Neural cell (in vitro differentiated cells): ENCODE data around the gene IQSEC1.

Experiments
- EP300 ChIP-seq: fragments of 450-650 bp; conservative IDR thresholded peaks from 2 replicates; pipeline ENCODE4 v1.6.1; 2014; ENCODE audit warnings: antibody characterized with exemption, mild to moderate bottlenecking, moderate library complexity; ENCODE audit not compliant: poor library complexity, severe bottlenecking
- EZH2 ChIP-seq: fragments of 200-600, 300-800 bp; shearing (Covaris generic), sonication (generic); IDR thresholded peaks from 2 replicates; pipeline ENCODE4 v1.6.1; 2014; ENCODE audit warnings: antibody characterized with exemption, low read length, borderline replicate concordance, mild to moderate bottlenecking; ENCODE audit not compliant: insufficient read depth, poor library complexity, severe bottlenecking
- MXI1 ChIP-seq: fragments of 450-650 bp; conservative IDR thresholded peaks from 2 replicates; pipeline ENCODE4 v1.6.1; 2014; ENCODE audit warnings: antibody characterized with exemption, mild to moderate bottlenecking; ENCODE audit not compliant: poor library complexity, severe bottlenecking
- POLR2AphosphoS5 ChIP-seq: IDR thresholded peaks from 2 replicates; pipeline ENCODE4 v1.6.1; 2012
- RAD21 ChIP-seq: fragments of 450-650 bp; conservative IDR thresholded peaks from 2 replicates; pipeline ENCODE4 v1.6.1; 2014; ENCODE audit warnings: antibody characterized with exemption, mild to moderate bottlenecking, moderate library complexity
- SMC3 ChIP-seq: fragments of 450-650 bp; conservative IDR thresholded peaks from 2 replicates; pipeline ENCODE4 v1.6.1; 2014; ENCODE audit warnings: antibody characterized with exemption, mild to moderate bottlenecking, moderate library complexity; ENCODE audit not compliant: poor library complexity
- TAF1 ChIP-seq: IDR thresholded peaks from 2 replicates; pipeline ENCODE4 v1.6.1; 2012; ENCODE audit warnings: low read depth
- TF ChIP-seq, protein P1 (sequence below): fragments of 450-650 bp; IDR thresholded peaks from 2 replicates; pipeline ENCODE4 v1.5.1; 2014; ENCODE audit warnings: antibody characterized with exemption, mild to moderate bottlenecking, moderate library complexity; ENCODE audit not compliant: poor library complexity, severe bottlenecking
- TF ChIP-seq, protein P2 (sequence below): IDR thresholded peaks from 2 replicates; pipeline ENCODE4 v1.6.1; 2012; ENCODE audit warnings: borderline replicate concordance

DNA sequence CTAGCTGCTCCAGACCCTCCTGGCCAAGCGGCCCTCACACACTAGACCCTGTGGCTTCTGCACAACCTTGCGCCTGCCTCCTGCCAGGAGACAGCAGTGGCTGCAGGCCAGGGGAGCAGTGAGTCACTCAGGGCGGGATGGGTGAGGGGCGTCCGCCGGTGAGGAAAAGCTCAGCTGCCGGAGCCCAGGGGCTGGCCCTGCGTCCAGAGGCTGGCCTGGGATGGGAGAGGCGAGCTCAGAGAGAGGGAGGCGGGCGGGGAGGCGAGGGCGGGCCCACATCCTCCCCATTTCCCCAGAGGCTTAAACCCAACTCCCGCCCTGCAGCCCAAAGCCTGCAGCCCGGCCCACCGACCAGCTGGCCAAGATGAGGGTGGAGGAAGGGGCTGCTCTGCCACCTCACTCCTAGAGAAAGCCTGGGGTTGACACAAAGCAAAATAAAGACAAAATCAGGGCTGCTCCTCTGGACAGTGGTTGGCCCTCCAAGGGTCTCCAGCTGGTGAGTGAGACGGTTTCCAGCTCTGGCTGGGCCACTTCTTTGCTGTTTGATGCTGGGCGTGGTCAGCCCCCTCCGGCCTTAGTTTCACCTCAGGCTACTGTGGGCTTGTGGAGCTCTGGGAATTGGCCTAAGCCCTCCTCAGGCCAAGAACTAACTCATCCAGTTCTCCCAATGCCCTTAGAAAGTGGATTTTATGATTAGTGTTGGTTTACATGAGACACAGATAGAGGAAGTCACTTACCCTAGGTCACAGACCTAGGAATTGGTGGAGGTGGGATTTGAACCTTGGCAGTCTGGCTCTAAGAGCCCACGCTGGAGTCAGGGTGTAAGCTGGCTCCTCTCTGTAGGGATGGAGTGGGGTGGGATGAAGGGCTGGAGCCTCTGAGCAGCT, 50.6 kb downstream of the IQSEC1 start:
- TF ChIP-seq, protein P1, sequence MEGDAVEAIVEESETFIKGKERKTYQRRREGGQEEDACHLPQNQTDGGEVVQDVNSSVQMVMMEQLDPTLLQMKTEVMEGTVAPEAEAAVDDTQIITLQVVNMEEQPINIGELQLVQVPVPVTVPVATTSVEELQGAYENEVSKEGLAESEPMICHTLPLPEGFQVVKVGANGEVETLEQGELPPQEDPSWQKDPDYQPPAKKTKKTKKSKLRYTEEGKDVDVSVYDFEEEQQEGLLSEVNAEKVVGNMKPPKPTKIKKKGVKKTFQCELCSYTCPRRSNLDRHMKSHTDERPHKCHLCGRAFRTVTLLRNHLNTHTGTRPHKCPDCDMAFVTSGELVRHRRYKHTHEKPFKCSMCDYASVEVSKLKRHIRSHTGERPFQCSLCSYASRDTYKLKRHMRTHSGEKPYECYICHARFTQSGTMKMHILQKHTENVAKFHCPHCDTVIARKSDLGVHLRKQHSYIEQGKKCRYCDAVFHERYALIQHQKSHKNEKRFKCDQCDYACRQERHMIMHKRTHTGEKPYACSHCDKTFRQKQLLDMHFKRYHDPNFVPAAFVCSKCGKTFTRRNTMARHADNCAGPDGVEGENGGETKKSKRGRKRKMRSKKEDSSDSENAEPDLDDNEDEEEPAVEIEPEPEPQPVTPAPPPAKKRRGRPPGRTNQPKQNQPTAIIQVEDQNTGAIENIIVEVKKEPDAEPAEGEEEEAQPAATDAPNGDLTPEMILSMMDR: no peak
- TF ChIP-seq MXI1: no peak
- TF ChIP-seq TAF1: no peak
- TF ChIP-seq EZH2: no peak
- TF ChIP-seq SMC3: no peak
- TF ChIP-seq, protein P2, sequence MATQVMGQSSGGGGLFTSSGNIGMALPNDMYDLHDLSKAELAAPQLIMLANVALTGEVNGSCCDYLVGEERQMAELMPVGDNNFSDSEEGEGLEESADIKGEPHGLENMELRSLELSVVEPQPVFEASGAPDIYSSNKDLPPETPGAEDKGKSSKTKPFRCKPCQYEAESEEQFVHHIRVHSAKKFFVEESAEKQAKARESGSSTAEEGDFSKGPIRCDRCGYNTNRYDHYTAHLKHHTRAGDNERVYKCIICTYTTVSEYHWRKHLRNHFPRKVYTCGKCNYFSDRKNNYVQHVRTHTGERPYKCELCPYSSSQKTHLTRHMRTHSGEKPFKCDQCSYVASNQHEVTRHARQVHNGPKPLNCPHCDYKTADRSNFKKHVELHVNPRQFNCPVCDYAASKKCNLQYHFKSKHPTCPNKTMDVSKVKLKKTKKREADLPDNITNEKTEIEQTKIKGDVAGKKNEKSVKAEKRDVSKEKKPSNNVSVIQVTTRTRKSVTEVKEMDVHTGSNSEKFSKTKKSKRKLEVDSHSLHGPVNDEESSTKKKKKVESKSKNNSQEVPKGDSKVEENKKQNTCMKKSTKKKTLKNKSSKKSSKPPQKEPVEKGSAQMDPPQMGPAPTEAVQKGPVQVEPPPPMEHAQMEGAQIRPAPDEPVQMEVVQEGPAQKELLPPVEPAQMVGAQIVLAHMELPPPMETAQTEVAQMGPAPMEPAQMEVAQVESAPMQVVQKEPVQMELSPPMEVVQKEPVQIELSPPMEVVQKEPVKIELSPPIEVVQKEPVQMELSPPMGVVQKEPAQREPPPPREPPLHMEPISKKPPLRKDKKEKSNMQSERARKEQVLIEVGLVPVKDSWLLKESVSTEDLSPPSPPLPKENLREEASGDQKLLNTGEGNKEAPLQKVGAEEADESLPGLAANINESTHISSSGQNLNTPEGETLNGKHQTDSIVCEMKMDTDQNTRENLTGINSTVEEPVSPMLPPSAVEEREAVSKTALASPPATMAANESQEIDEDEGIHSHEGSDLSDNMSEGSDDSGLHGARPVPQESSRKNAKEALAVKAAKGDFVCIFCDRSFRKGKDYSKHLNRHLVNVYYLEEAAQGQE: no peak
- TF ChIP-seq POLR2AphosphoS5: no peak
- TF ChIP-seq RAD21: no peak
- TF ChIP-seq EP300: no peak
